DND-41 (cell line): ENCODE results near the gene CASP9.

Experiments used
- CTCF ChIP-seq: IDR thresholded peaks from 2 replicates; pipeline ENCODE4 v1.5.1; 2012; ENCODE audit warnings: borderline replicate concordance, low read length, moderate library complexity, mild to moderate bottlenecking; ENCODE audit not compliant: poor library complexity, severe bottlenecking; ENCODE audit errors: extremely low read depth
- EZH2 ChIP-seq: IDR thresholded peaks from 3 replicates; pipeline ENCODE4 v1.6.1; 2012; ENCODE audit warnings: borderline replicate concordance, low read depth, mild to moderate bottlenecking, moderate library complexity, low read length, inconsistent platforms; ENCODE audit not compliant: severe bottlenecking

- TF ChIP-seq CTCF: no peak
- TF ChIP-seq EZH2: no peak
These were observed 1.3 kb upstream of the CASP9 start for GRCh38 chr1:15525050-15526020.
